Measurements from ENCODE around the gene NRSN2. TPM values are rescaled to one million over a fixed set of nuclear protein-coding genes. Genes with fewer than 3 reads are reported as not detected.

NRSN2 gene
- total and polyA plus RNA-seq, 2 of the 4 experiments (the other 2 are of a cell fraction): 9.9 to 101 TPM

GRCh38 chr20:354298-354977, 7.5 kb downstream of the NRSN2 start:
- dilution Hi-C loops (cut with HindIII; ENCODE audit: low sequenced_read_pairs, unreplicated experiment) (no loop called here), in situ Hi-C loops (cut with MboI; ENCODE audit: low sequenced_read_pairs) (loop anchor here (5.0 to 10.0 kb wide), 4 partner anchors 78 to 380 kb away; partner anchors contain the start of gene SRXN1), intact Hi-C loops (cut with micrococcal nuclease) (loop anchor here (1.0 to 5.0 kb wide), 6 partner anchors 77 to 384 kb away; partner anchors contain the start of gene CSNK2A1)
- ChIA-PET CTCF (interaction anchor here (0.6 to 2.1 kb wide), 5 partner anchors 9 to 313 kb away, joined by 3 to 9 read pairs (median 4); no protein-coding TSS in a partner anchor), POLR2A (ENCODE audit: unreplicated experiment) (no interaction called here)
- Histone ChIP-seq H4K5ac (ENCODE audit: low read depth, low read length) (no peak overlapping the region; the same call in 1 of the 2 replicates), H3K18ac (ENCODE audit: low read depth, low read length) (no peak overlapping the region), H3K79me1 (ENCODE audit: low read depth in 1 of 2, low read length in 2 of 2) (peaks cover 0 to 6% of the 10 kb centered on the region in 2 experiments; a peak in 2 of 4 replicates), H4K91ac (ENCODE audit: insufficient read depth, low read depth, low read length) (peak overlapping the region; percentile 60), H2BK5ac (ENCODE audit: low read depth, low read length, poor library complexity, severe bottlenecking) (no peak overlapping the region), H3K23ac (ENCODE audit: low read depth, low read length) (no peak overlapping the region), H3K27me3 (ENCODE audit: control insufficient read depth, insufficient read depth, low read length) (no peaks in the 10 kb centered on the region), H2BK15ac (ENCODE audit: low read depth, low read length) (no peak overlapping the region), H3K9me1 (ENCODE audit: insufficient read depth, low read length) (peaks cover 2% of the 10 kb centered on the region; the same call in 1 of the 2 replicates), H3K4me2 (ENCODE audit: low read depth, low read length) (no peak overlapping the region), H2BK120ac (ENCODE audit: low read depth, low read length) (no peak overlapping the region), H3K36me3 (ENCODE audit: control insufficient read depth, insufficient read depth, low read length) (peaks cover 10% of the 10 kb centered on the region), H3K27ac (ENCODE audit: insufficient read depth, low read length) (no peak overlapping the region), H2AFZ (replicated peaks; ENCODE audit: low read length, poor library complexity) (peak overlapping the region; percentile 68), H3K4me3 (ENCODE audit: insufficient read depth, low read depth, low read length) (no peak overlapping the region), H3K9me3 (ENCODE audit: control insufficient read depth, insufficient read depth, low read length) (no peaks in the 10 kb centered on the region), H4K20me1 (ENCODE audit: insufficient read depth, low read length) (no peaks in the 10 kb centered on the region), H4K8ac (ENCODE audit: low read depth in 2 of 2, low read length in 2 of 2) (no peak overlapping the region), H3K4me1 (ENCODE audit: control insufficient read depth, insufficient read depth, low read length) (peaks cover 4% of the 10 kb centered on the region; the same call in 1 of the 2 replicates), H3K56ac (ENCODE audit: extremely low read depth, insufficient read depth, low read length) (no peak overlapping the region), H3K9ac (ENCODE audit: low read depth, low read length) (no peak overlapping the region), H2BK20ac (ENCODE audit: low read depth, low read length) (peak overlapping the region; percentile 24; the same call in 1 of the 2 replicates), H3K4ac (ENCODE audit: low read depth, low read length) (peak overlapping the region; percentile 69; the same call in 1 of the 2 replicates), H2AK5ac (ENCODE audit: low read depth, low read length) (peak overlapping the region; percentile 48; the same call in 1 of the 2 replicates), H3K14ac (replicated peaks; ENCODE audit: low read depth, low read length) (no peak overlapping the region), H2AK9ac (replicated peaks; ENCODE audit: low read depth, low read length, poor library complexity) (peak overlapping the region; percentile 92)
- TF ChIP-seq, protein P1, sequence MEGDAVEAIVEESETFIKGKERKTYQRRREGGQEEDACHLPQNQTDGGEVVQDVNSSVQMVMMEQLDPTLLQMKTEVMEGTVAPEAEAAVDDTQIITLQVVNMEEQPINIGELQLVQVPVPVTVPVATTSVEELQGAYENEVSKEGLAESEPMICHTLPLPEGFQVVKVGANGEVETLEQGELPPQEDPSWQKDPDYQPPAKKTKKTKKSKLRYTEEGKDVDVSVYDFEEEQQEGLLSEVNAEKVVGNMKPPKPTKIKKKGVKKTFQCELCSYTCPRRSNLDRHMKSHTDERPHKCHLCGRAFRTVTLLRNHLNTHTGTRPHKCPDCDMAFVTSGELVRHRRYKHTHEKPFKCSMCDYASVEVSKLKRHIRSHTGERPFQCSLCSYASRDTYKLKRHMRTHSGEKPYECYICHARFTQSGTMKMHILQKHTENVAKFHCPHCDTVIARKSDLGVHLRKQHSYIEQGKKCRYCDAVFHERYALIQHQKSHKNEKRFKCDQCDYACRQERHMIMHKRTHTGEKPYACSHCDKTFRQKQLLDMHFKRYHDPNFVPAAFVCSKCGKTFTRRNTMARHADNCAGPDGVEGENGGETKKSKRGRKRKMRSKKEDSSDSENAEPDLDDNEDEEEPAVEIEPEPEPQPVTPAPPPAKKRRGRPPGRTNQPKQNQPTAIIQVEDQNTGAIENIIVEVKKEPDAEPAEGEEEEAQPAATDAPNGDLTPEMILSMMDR (conservative IDR thresholded peaks at IDR 0.05; ENCODE audit: low read depth, low read length): peak; percentile 97
- TF ChIP-seq SMC3 (IDR thresholded peaks at IDR 0.05; ENCODE audit: low read depth, low read length) (peak; percentile 89), POLR2A (IDR thresholded peaks at IDR 0.05; ENCODE audit: low read depth, low read length) (peak; percentile 56; the same call in 1 of the 2 replicates), MAZ (IDR thresholded peaks at IDR 0.05; ENCODE audit: borderline replicate concordance, low read depth, low read length) (peak; percentile 100), RAD21 (IDR thresholded peaks at IDR 0.05; ENCODE audit: low read length) (peak; percentile 99), CEBPB (IDR thresholded peaks at IDR 0.05; ENCODE audit: low read depth, low read length) (no peak), NFE2L2 (IDR thresholded peaks at IDR 0.05; ENCODE audit: low read depth, low read length) (no peak)
- ATAC-seq (ENCODE audit: low read depth): peak; percentile 97
- BruUV-seq (replicated peaks): no TSS peak
- DNase-seq: peak; percentile 67
- 0% methylated on average over 2 of the region's 14 CpGs; no CpG with 5 or more reads in 1 of the 2 experiments for WGBS, 2 experiments (ENCODE audit: extremely low coverage in 2 of 2, insufficient read length in 1 of 2)

Measured in IMR-90 (cell line).